Left lung (tissue), 14 donors: ENCODE measurements around the gene POLA2. TPM values are rescaled to one million over a fixed set of nuclear protein-coding genes. Genes with fewer than 3 reads are reported as not detected.
A peak's percentile ranks its signal among the peaks of the same experiment; 100 is the strongest.

Experiments used
- ATAC-seq: fragments of 200-7000 bp; cut with Tn5 transposase; one replicate; pipeline ENCODE4 v1.9.1; 2020; ENCODE audit warnings: moderate library complexity
- DNase-seq, 4 donors: peaks; one replicate each; pipeline ENCODE4 v3.0.0-alpha.2; 2013 to 2020
- H3K27ac ChIP-seq, 2 donors: fragments of 200-600 bp; sonication (generic) in 1 of 2; one replicate each; pipeline versions ENCODE4 v1.5.0 to v1.8.0; 2020 to 2021
- H3K27me3 ChIP-seq, 2 donors: fragments of 200-600 bp; sonication (generic) in 1 of 2; one replicate each; pipeline versions ENCODE4 v1.5.0 to v1.8.0; 2020 to 2021
- H3K36me3 ChIP-seq, 2 donors: fragments of 200-600 bp; sonication (generic) in 1 of 2; one replicate each; pipeline versions ENCODE4 v1.5.0 to v1.8.0; 2020 to 2021
- H3K4me1 ChIP-seq, 2 donors: fragments of 200-600 bp; one replicate each; pipeline ENCODE4 v1.8.0; 2021
- H3K4me3 ChIP-seq, 2 donors: fragments of 200-600 bp; sonication (generic) in 1 of 2; one replicate each; pipeline versions ENCODE4 v1.5.0 to v1.8.0; 2020 to 2021; ENCODE audit warnings: mild to moderate bottlenecking in 1 of 2
- H3K9me3 ChIP-seq, 2 donors: fragments of 200-600 bp; sonication (generic) in 1 of 2; one replicate each; pipeline versions ENCODE4 v1.5.0 to v1.8.0; 2020 to 2021
- intact Hi-C, 2 donors: fragments of 100-400 bp; cut with DNase I; formaldehyde crosslinking; loops; one replicate each; pipeline versions ENCODE4 v1.11.2 to v1.14.2; 2022
- long read RNA-seq, 12 donors: library from polyadenylated mRNA in 2 of 12; unstranded in 2 of 12; transcript quantifications; one replicate each; pipeline ENCODE4 v2.0.0 and lab custom pipeline, GENCODE V29; 2019 to 2026
- polyA plus RNA-seq, 6 donors: library from polyadenylated mRNA; unstranded; fragments of 120-200 nt; gene quantifications; one replicate each; pipeline ENCODE4 v1.2.1, GENCODE V29; 2013; ENCODE audit not compliant: insufficient read length in 6 of 6
- total RNA-seq, 2 donors: library from RNA; stranded (reverse); fragmentation: NEBNext Ultra II Directional; extraction: Animal tissue kit (Norgen Biotek cat#: 25700); gene quantifications; one replicate each; pipeline ENCODE4 v1.2.1, GENCODE V29; 2021
- TF ChIP-seq, protein P1 (sequence below), 2 donors: fragments of 200-600 bp; sonication (generic) in 1 of 2; IDR thresholded peaks; one replicate each; pipeline versions ENCODE4 v1.5.0 to v1.8.0; 2021; ENCODE audit warnings: antibody characterized with exemption in 2 of 2
- donor health status: DM: no; HTN: yes; CAD: no.
- donor health status: DM: no; HTN: no; CAD: no.

Gene POLA2
- total RNA-seq (10 to 100 TPM in 1 of 2 donors, 1 to 10 TPM in 1; 9.4 to 19.2 TPM), polyA plus RNA-seq (10 to 100 TPM; 19.3 to 30.2 (median 22.7) TPM)
- long read RNA-seq, donor 1, partial matches to known transcripts, result 9 of 13 reads
- long read RNA-seq, donor 1, other reads (novel, unspliced or antisense), result 0 of 13 reads
- long read RNA-seq, donor 2, partial matches to known transcripts, result 8 of 8 reads
- long read RNA-seq, donor 2, other reads (novel, unspliced or antisense), result 0 of 8 reads
- long read RNA-seq, donor 3, result 0 reads
- long read RNA-seq, donor 4, partial matches to known transcripts, result 0 of 4 reads
- long read RNA-seq, donor 4, other reads (novel, unspliced or antisense), result 1 of 4 reads
- long read RNA-seq, donor 5, partial matches to known transcripts, result 0 of 3 reads
- long read RNA-seq, donor 5, other reads (novel, unspliced or antisense), result 0 of 3 reads
- long read RNA-seq, donor 6, partial matches to known transcripts, result 0 of 1 reads
- long read RNA-seq, donor 6, other reads (novel, unspliced or antisense), result 0 of 1 reads
- long read RNA-seq, donor 7, result 0 reads
- long read RNA-seq, donor 8, result 0 reads
- long read RNA-seq, donor 9, result 0 reads
- long read RNA-seq, donor 10, transcript POLA2-201 (18 exons, 3,744 nt), result major isoform, 6 of 8 reads
- long read RNA-seq, donor 10, partial matches to known transcripts, result 2 of 8 reads
- long read RNA-seq, donor 10, other reads (novel, unspliced or antisense), result 0 of 8 reads
- long read RNA-seq, donor 11, result 0 reads
- long read RNA-seq, donor 12, partial matches to known transcripts, result 0 of 2 reads
- long read RNA-seq, donor 12, other reads (novel, unspliced or antisense), result 0 of 2 reads

DNA sequence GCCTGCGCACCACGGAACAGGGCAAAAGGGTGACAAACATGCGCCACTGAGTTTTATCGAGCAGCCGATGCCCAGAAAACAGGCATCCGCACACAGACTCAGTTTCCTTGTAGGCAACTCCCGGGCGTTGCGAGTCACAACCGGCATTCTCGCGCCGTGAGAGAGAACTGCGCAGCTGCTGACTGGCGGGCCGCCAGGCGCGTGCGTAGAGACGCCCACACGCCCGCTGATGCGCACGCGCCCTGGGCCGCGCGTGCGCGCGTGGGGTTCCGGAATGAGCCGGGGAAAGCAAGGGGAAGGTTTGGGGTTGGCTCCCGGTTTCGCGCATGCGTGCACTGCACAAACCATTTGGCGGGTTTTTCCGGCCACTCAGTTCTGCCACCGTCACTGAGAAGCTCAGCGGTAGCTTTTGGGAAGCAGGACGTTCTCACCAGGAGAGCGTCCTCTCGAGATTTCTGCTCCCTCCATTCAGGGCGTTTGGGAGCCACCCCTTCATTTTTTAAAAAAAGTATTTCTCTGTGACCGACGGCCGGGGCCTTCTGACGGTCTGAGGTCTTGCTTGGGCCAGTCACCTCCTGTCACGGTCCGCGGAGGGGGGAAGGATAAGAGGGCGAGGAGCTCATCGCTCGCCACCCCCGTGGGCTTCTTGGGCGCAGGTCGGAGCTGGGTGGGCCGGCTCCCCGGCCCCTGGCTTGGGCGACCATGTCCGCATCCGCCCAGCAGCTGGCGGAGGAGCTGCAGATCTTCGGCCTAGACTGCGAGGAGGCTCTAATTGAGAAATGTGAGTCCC, at the start of gene POLA2:
POLA2 (plus strand) TSS at position 372 of the 790 bp plus-strand sequence; CDS start at position 703, 331 bp downstream.
- Histone ChIP-seq H3K9me3 (no peaks in the 10 kb centered on the region), H3K36me3 (peaks cover 0 to 15% of the 10 kb centered on the region in 2 donors), H3K4me1 (peaks cover 7 to 32% of the 10 kb centered on the region in 2 donors), H3K27me3 (no peaks in the 10 kb centered on the region), H3K27ac (peak within 1 kb of the TSS; percentile 88 to 94), H3K4me3 (peak within 1 kb of the TSS; percentile 82 to 85)
- TF ChIP-seq, protein P1, sequence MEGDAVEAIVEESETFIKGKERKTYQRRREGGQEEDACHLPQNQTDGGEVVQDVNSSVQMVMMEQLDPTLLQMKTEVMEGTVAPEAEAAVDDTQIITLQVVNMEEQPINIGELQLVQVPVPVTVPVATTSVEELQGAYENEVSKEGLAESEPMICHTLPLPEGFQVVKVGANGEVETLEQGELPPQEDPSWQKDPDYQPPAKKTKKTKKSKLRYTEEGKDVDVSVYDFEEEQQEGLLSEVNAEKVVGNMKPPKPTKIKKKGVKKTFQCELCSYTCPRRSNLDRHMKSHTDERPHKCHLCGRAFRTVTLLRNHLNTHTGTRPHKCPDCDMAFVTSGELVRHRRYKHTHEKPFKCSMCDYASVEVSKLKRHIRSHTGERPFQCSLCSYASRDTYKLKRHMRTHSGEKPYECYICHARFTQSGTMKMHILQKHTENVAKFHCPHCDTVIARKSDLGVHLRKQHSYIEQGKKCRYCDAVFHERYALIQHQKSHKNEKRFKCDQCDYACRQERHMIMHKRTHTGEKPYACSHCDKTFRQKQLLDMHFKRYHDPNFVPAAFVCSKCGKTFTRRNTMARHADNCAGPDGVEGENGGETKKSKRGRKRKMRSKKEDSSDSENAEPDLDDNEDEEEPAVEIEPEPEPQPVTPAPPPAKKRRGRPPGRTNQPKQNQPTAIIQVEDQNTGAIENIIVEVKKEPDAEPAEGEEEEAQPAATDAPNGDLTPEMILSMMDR (IDR thresholded peaks at IDR 0.05), result peak in 1 of 2 donors; percentile 9
- DNase-seq (peak; percentile 95 to 99 (median 98)), ATAC-seq (peak; percentile 94)
- intact Hi-C loops, result no loop called here

DNA sequence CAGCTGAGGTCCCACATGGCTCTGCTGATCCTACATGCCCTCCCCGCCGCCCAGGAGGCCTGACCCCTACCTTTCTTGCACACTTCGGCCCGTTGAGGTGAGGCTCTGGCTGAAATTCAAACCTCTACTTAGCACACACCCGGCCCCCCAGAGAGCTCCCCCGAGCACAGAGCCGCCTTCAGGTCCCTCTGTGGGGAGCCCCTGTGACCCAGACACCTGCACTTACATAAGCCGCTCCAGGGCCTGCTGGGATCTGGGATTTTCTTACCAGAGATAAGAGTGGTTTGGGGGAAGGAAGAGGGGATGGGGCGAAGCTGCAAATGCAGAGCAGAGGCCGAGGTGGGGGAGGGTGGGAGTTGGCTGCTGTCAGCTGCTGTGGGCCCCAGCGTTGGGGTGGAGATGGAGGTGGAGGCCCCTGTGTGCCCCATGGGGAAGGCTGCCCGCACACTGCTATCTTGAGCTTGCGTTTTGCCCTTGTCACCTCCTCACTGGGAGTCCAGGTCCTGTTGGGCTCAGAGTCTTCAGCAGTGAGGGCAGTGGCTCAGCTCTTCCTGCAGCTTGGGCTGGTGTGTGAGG, 49.4 kb upstream of the POLA2 start:
- peaks cover 2 to 31% of the 10 kb centered on the region in 2 donors for H3K4me1 ChIP-seq
- H3K9me3 ChIP-seq, result no peaks in the 10 kb centered on the region
- intact Hi-C loops, result no loop called here
- no peak overlapping the region for H3K4me3 ChIP-seq
- H3K27me3 ChIP-seq, result no peaks in the 10 kb centered on the region
- DNase-seq (peak in 1 of 4 donors; percentile 53), ATAC-seq (no peak)
- peaks cover 0 to 54% of the 10 kb centered on the region in 2 donors for H3K36me3 ChIP-seq
- TF ChIP-seq, protein P1 (IDR thresholded peaks at IDR 0.05), result no peak
- no peak overlapping the region for H3K27ac ChIP-seq

- no peaks in the 10 kb centered on the region for H3K27me3 ChIP-seq
- no peak overlapping the region for H3K27ac ChIP-seq
- H3K4me1 ChIP-seq, result peaks cover 2 to 21% of the 10 kb centered on the region in 2 donors
- intact Hi-C loops, result no loop called here
- DNase-seq (peak in 1 of 4 donors; percentile 85), ATAC-seq (no peak)
- H3K9me3 ChIP-seq, result no peaks in the 10 kb centered on the region
- peaks cover 0 to 41% of the 10 kb centered on the region in 2 donors for H3K36me3 ChIP-seq
- TF ChIP-seq, protein P1 (IDR thresholded peaks at IDR 0.05), result no peak
- no peak overlapping the region for H3K4me3 ChIP-seq
Observed at GRCh38 chr11:65213322-65214211, 48.2 kb upstream of the POLA2 start.

- Histone ChIP-seq H3K27me3 (no peaks in the 10 kb centered on the region), H3K27ac (no peak overlapping the region), H3K4me3 (no peak overlapping the region), H3K9me3 (no peaks in the 10 kb centered on the region), H3K36me3 (peaks cover 0 to 38% of the 10 kb centered on the region in 2 donors), H3K4me1 (peaks cover 0 to 14% of the 10 kb centered on the region in 2 donors)
- intact Hi-C loops, result no loop called here
- DNase-seq, result no peak
- no peak for ATAC-seq
- TF ChIP-seq, protein P1 (IDR thresholded peaks at IDR 0.05), result no peak
Observed at GRCh38 chr11:65214212-65214845, 47.4 kb upstream of the POLA2 start.
